GM12865 (cell line): Measurements from ENCODE around the gene LMF1.

Source experiments
- DNase-seq: peaks from one replicate; pipeline ENCODE4 v3.0.0; 2010; ENCODE audit warnings: low read depth
- H3K4me3 ChIP-seq: 2 replicates; pipeline ENCODE4 v1.5.1; 2011; ENCODE audit warnings: mild to moderate bottlenecking, low read depth, low read length, control low read depth
- TF ChIP-seq, protein P1 (sequence below): IDR thresholded peaks from 2 replicates; pipeline ENCODE4 v1.5.1; 2011; ENCODE audit warnings: low read length, control low read depth, low read depth, inconsistent platforms; ENCODE audit not compliant: insufficient read depth; ENCODE audit errors: missing control alignments

The LMF1 gene

DNA sequence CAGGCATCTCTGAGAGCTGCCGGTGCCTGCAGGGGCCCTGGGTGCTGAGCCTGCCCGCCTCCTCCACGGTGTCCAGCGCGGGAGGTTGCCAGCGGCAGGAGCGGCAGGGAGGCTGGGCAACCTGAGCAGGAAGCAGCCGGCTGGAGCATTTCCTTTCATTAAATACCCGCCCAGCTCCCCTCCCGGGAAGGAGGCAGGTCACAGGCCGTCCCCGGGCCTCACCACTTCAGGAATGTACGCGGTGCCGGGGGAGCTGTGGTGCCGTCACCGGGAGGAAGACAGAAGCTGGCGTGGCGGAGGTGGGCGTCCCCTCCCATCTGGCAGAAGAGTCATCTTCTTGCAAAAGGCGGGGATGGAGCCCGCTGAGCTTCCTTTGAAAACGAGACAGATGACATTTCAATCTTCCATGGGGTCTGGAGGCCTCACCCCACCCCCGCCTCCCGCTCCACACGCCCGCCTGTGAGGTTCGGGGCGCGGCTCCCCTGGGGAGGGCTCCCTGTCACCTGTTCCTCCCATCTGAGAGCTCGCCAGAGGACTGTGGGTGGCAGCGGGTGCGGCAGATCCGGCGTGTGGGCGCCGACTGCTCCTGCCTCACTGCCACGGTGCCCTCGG is 26.8 kb upstream of the LMF1 start:
- TF ChIP-seq, protein P1, sequence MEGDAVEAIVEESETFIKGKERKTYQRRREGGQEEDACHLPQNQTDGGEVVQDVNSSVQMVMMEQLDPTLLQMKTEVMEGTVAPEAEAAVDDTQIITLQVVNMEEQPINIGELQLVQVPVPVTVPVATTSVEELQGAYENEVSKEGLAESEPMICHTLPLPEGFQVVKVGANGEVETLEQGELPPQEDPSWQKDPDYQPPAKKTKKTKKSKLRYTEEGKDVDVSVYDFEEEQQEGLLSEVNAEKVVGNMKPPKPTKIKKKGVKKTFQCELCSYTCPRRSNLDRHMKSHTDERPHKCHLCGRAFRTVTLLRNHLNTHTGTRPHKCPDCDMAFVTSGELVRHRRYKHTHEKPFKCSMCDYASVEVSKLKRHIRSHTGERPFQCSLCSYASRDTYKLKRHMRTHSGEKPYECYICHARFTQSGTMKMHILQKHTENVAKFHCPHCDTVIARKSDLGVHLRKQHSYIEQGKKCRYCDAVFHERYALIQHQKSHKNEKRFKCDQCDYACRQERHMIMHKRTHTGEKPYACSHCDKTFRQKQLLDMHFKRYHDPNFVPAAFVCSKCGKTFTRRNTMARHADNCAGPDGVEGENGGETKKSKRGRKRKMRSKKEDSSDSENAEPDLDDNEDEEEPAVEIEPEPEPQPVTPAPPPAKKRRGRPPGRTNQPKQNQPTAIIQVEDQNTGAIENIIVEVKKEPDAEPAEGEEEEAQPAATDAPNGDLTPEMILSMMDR = no peak
- H3K4me3 ChIP-seq = no peak overlapping the region
- no peak for DNase-seq

DNA sequence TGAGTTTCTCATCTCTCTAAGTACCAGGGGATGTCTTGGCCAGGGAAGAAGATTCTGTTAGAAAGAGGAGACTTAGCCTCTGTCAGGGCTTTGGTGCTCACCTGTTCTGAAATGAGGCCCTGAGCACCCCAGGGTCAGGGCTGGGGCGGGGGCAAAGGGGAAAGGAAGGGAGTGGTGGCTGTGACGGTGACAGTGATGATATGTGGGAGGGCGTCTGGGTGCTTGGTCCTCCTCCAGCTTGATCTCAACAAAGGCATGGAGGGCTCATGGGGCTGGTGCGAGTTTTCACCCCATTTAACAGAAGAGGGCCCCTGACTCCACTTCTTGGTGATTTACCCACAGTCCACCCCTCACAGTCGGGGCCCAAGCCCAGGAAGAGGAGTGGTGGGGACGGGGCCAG is 25.9 kb upstream of the LMF1 start:
- TF ChIP-seq, protein P1 = no peak
- no peak overlapping the region for H3K4me3 ChIP-seq
- DNase-seq = no peak

DNA sequence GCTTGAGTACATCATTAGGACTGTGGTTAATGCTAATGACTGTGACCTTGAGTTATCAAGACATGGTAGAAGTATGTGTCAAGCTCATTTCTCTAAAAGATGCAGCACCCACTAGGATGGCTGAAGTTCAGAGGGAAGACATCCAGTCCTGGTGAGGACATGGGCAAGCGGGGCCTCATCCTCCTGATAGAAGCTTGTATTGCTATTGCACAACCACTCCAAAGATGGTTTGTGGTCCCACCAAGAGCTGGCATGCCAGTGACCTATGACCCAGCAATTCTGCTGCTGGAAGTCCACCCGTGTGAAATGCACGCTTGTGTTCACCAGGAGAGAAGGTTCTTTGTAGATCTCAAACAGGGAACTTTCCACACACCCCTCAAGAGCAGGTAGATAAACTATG is 25.0 kb upstream of the LMF1 start:
- TF ChIP-seq, protein P1 = no peak
- H3K4me3 ChIP-seq = no peak overlapping the region
- DNase-seq = no peak

DNA sequence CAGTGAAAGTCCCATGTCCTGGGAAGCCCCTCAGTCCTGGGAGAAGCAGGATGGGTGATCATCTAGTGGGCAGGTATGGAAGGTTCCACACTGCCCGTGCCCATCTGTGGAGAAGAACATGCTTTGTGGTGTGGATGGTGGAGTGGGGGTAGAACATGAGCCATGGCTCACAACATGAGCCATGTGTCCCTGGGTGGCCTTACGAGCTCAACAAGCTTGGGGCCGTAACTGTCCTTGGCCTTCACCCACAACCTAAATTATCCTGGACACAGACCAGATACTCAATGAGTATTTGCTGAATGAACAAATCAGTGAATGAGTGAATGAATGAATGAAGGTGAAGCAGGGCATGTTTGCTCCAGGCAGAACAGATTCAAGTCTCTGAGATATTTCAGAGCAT is 24.3 kb upstream of the LMF1 start:
- TF ChIP-seq, protein P1 = no peak
- no peak for DNase-seq
- H3K4me3 ChIP-seq = no peak overlapping the region

DNA sequence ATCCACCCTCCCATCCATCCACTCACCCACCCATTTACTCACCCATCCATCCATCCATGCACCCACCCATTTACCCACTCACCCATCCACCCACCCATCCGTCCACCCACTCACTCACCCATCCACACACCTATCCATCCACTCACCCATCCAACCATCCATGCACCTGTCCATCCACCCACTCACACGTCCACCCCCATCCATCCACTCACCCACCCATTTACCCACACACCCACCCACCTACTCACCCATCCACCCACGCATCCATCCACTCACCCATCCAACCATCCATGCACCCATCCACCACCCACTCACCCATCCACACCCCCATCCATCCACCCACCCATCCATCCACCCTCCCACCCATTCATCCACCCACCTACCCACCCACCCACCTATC is 22.9 kb upstream of the LMF1 start:
- no peak for DNase-seq
- TF ChIP-seq, protein P1 = no peak
- H3K4me3 ChIP-seq = no peak overlapping the region

DNA sequence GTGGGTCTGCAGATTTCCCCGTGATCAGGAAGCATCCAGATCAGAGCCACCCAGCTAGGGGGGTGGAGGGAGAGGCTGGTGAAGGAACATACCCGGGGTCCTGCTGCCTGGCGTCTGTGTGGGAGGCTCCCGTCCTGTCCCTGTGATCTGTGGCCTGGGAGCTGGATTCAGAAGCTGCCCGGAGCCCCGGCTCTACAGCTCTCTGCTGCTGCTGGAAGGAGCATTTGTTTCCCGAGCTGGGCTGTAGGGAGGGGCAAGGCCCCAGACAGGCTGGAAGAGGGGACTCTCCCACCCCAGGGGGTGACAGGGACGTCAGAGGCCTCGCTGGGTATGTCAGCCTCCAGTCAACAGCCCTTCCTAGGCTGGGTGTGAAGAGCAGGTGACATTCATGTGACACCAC is 21.0 kb upstream of the LMF1 start:
- no peak overlapping the region for H3K4me3 ChIP-seq
- no peak for DNase-seq
- TF ChIP-seq, protein P1 = no peak

DNA sequence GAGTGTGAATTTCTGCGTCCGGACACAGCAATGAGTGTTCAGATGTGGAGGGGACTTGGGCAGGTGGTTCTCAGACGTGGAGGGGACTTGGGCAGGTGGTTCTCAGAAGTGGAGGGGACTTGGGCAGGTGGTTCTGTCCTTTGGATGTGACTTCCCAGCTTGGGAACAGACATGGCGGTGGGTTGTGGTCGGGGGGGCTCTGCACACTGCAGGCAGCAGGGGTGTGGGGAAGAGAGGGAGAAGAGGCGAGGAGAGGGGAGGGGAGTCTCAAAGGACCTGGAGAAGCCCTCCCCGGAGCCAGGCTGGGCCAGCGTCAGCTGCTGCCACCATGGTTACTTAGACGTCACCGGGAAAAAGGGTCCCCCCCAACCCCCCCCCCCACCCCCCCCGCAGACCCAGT is 20.6 kb upstream of the LMF1 start:
- DNase-seq = no peak
- no peak overlapping the region for H3K4me3 ChIP-seq
- TF ChIP-seq, protein P1 = no peak
